OCI-LY3 (cell line): ENCODE measurements around the gene CHD9.

Source experiments
- H2AFZ ChIP-seq: fragments of 200-600, 300-600 bp; shearing (Covaris generic); 2 replicates; pipeline ENCODE4 v1.6.0; 2014; ENCODE audit warnings: antibody characterized with exemption, low read depth, low read length
- H3K27ac ChIP-seq: fragments of 200-600, 300-600 bp; sonication (generic); 2 replicates; pipeline ENCODE4 v1.5.1; 2014; ENCODE audit warnings: mild to moderate bottlenecking, low read length, moderate library complexity, mixed read lengths
- H3K27me3 ChIP-seq: fragments of 200-600, 300-600 bp; sonication (generic); 2 replicates; pipeline ENCODE4 v1.6.1; 2014; ENCODE audit warnings: low read depth, low read length, mixed read lengths
- H3K36me3 ChIP-seq: fragments of 200-600, 300-600 bp; sonication (generic); replicated peaks from 2 replicates; pipeline ENCODE3; 2014; ENCODE audit warnings: low read depth, low read length, mixed read lengths
- H3K4me1 ChIP-seq: fragments of 300-600, 200-600 bp; sonication (generic); 2 replicates; pipeline ENCODE4 v1.6.1; 2014; ENCODE audit warnings: low read length, mixed read lengths
- H3K4me2 ChIP-seq: fragments of 200-600, 300-600 bp; sonication (generic); 2 replicates; pipeline ENCODE4 v1.6.1; 2014; ENCODE audit warnings: low read length, mixed read lengths
- H3K4me3 ChIP-seq: fragments of 300-600, 200-600 bp; sonication (generic); 2 replicates; pipeline ENCODE4 v1.5.1; 2014; ENCODE audit warnings: antibody characterized with exemption, mild to moderate bottlenecking, low read length, moderate library complexity
- H3K79me2 ChIP-seq: fragments of 300-600, 200-600 bp; shearing (Covaris generic); 2 replicates; pipeline ENCODE4 v1.6.1; 2014; ENCODE audit warnings: mild to moderate bottlenecking, low read length, mixed read lengths
- H3K9ac ChIP-seq: fragments of 300-600, 200-600 bp; shearing (Covaris generic); 2 replicates; pipeline ENCODE4 v1.6.0; 2014; ENCODE audit warnings: mild to moderate bottlenecking, low read length, moderate library complexity
- H3K9me3 ChIP-seq: fragments of 200-600, 300-600 bp; shearing (Covaris generic); 2 replicates; pipeline ENCODE4 v1.6.1; 2014; ENCODE audit warnings: low read length, mixed read lengths; ENCODE audit not compliant: insufficient read depth
- H4K20me1 ChIP-seq: fragments of 200-600, 300-600 bp; sonication (generic); 2 replicates; pipeline ENCODE4 v1.6.1; 2016; ENCODE audit warnings: low read length, mixed read lengths; ENCODE audit not compliant: insufficient read depth
- CTCF ChIP-seq: fragments of 200-600, 300-600 bp; sonication (generic); IDR thresholded peaks from 2 replicates; pipeline ENCODE4 v1.5.1; 2014; ENCODE audit warnings: antibody characterized with exemption, low read length, low read depth
- EZH2phosphoT487 ChIP-seq: fragments of 200-600 bp; shearing (Covaris generic); IDR thresholded peaks from 2 replicates; pipeline ENCODE4 v1.6.1; 2018; ENCODE audit warnings: antibody characterized with exemption, mixed run types, low read depth

Gene CHD9

DNA sequence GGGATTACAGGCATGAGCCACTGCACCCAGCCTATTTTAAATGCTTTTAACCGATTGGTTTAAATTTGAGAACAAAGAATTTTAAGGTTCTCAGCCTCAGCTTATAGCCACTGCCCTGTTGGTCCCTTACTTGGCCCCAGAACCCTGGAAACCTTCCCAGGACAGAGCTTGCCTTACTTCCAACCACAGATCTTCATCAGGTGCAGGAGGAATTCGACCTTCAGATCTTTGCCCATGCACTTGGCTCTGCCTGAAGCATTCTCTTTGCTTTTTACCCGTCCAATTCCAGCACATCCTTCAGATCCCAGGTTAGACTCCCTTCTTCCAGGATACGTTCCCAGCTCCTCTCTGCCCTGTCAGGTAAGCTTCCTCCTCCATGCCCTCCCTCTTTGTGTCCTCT is 27.7 kb downstream of the CHD9 start:
- Histone ChIP-seq H4K20me1 (no peaks in the 10 kb centered on the region), H3K36me3 (peaks cover 15% of the 10 kb centered on the region), H3K27ac (no peak overlapping the region), H3K27me3 (no peaks in the 10 kb centered on the region), H3K9me3 (no peaks in the 10 kb centered on the region), H3K4me2 (no peak overlapping the region), H3K4me3 (no peak overlapping the region), H3K9ac (no peak overlapping the region), H3K4me1 (peaks cover 24% of the 10 kb centered on the region), H3K79me2 (peaks cover 48% of the 10 kb centered on the region), H2AFZ (no peak overlapping the region)
- TF ChIP-seq CTCF (no peak), EZH2phosphoT487 (no peak)

- peaks cover 15% of the 10 kb centered on the region for H3K36me3 ChIP-seq
- TF ChIP-seq CTCF (no peak), EZH2phosphoT487 (no peak)
- H3K27ac ChIP-seq = no peak overlapping the region
- no peak overlapping the region for H3K4me2 ChIP-seq
- no peaks in the 10 kb centered on the region for H3K9me3 ChIP-seq
- H3K9ac ChIP-seq = no peak overlapping the region
- H3K79me2 ChIP-seq = peaks cover 46% of the 10 kb centered on the region
- H3K4me1 ChIP-seq = peaks cover 24% of the 10 kb centered on the region
- no peaks in the 10 kb centered on the region for H3K27me3 ChIP-seq
- H4K20me1 ChIP-seq = no peaks in the 10 kb centered on the region
- H2AFZ ChIP-seq = no peak overlapping the region
- H3K4me3 ChIP-seq = no peak overlapping the region
These were observed 28.3 kb downstream of the CHD9 start for GRCh38 chr16:53083119-53083518.

DNA sequence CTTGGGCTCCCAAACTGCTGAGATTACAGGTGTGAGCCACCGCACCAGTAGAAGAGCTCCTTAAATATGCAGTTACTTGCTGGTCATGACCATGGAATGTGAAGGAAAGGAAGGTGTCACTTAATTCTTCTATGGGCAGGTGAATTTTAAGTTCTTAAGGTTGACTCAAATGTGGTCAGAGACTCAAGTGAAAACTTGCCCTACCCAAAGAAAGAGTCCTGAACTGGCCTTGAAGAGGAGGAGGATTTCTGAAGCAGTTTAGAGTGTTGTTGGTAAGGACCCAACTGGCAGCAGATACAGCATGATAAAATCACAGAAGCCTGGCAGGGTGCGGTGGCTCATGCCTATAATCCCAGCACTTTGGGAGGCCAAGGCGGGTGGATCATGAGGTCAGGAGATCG is 29.4 kb downstream of the CHD9 start:
- H3K27ac ChIP-seq = no peak overlapping the region
- no peaks in the 10 kb centered on the region for H4K20me1 ChIP-seq
- H3K9ac ChIP-seq = no peak overlapping the region
- H3K27me3 ChIP-seq = no peaks in the 10 kb centered on the region
- no peak for TF ChIP-seq CTCF
- H3K9me3 ChIP-seq = no peaks in the 10 kb centered on the region
- peaks cover 40% of the 10 kb centered on the region for H3K79me2 ChIP-seq
- H3K4me3 ChIP-seq = no peak overlapping the region
- peaks cover 15% of the 10 kb centered on the region for H3K36me3 ChIP-seq
- H3K4me1 ChIP-seq = peaks cover 25% of the 10 kb centered on the region
- H3K4me2 ChIP-seq = no peak overlapping the region
- no peak overlapping the region for H2AFZ ChIP-seq

DNA sequence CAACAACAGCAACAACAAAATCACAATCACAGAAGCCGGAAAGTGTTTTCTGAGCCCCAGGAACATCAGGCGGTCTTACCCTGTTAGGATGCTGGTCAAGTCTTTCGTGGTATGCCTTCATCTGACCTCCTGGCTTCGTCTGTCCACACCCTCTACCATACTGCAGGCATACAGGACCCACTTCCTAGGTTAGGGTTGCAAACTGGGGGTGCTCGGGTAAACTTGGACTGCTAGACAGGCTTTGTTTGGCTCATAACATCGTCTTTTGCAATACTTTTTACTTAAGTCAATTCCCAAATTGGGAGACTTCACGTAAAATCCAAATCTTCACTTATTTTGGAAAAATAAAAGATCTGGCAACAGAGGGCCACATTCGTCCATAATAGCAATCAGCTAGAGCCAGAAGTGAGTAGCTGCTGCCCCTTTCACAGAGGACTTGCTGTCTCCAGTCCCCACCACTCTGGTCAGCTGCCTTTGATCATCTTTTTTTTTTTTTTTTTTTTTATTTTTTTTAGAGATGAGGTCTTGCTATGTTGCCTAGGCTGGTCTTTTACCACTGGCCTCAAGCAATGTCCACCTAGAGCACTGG is 30.0 kb downstream of the CHD9 start:
- Histone ChIP-seq H3K9ac (peak overlapping the region; percentile 4; the same call in 1 of the 2 replicates), H3K9me3 (no peaks in the 10 kb centered on the region), H3K4me3 (no peak overlapping the region), H4K20me1 (no peaks in the 10 kb centered on the region), H3K79me2 (peaks cover 39% of the 10 kb centered on the region), H3K4me1 (peaks cover 32% of the 10 kb centered on the region), H3K4me2 (peak overlapping the region; percentile 48; the same call in 1 of the 2 replicates), H2AFZ (no peak overlapping the region), H3K27me3 (no peaks in the 10 kb centered on the region), H3K36me3 (peaks cover 13% of the 10 kb centered on the region), H3K27ac (no peak overlapping the region)
- TF ChIP-seq EZH2phosphoT487 (no peak), CTCF (no peak)
